HuH-7.5 (cell line): ENCODE measurements around the gene GNG14.
"Not testable (repeated sequence)": the region's sequence is repeated elsewhere in the genome, so short reads cannot be mapped to it uniquely, and the experiment has no call there.

Experiments
- DNase-seq: peaks from one replicate; pipeline ENCODE4 v3.0.0; 2011; ENCODE audit warnings: low spot score

GNG14 gene

GRCh38 chr19:12687496-12688196 is at the start of gene GNG14:
Gene GNG14 (plus strand): TSS chr19:12687998. CDS start chr19:12688049, 51 bp downstream.
- no peak for DNase-seq

- DNase-seq = no peak
Measured at GRCh38 chr19:12638611-12639182, 49.1 kb upstream of the GNG14 start.

- peak; percentile 92 for DNase-seq
Measured at GRCh38 chr19:12639901-12640613, 47.7 kb upstream of the GNG14 start.

- DNase-seq = no peak
Measured at GRCh38 chr19:12641456-12641855, 46.3 kb upstream of the GNG14 start.

- no peak for DNase-seq
Measured at GRCh38 chr19:12642506-12642905, 45.3 kb upstream of the GNG14 start.

- not testable (repeated sequence) for DNase-seq
Measured at GRCh38 chr19:12643716-12644115, 44.1 kb upstream of the GNG14 start.

- no peak for DNase-seq
Measured at GRCh38 chr19:12646551-12646950, 41.2 kb upstream of the GNG14 start.

- DNase-seq = no peak
Measured at GRCh38 chr19:12647047-12647446, 40.8 kb upstream of the GNG14 start.

- no peak for DNase-seq
Measured at GRCh38 chr19:12647490-12648071, 40.2 kb upstream of the GNG14 start.

GRCh38 chr19:12648088-12648487 is 39.7 kb upstream of the GNG14 start:
- DNase-seq = no peak

- no peak for DNase-seq
Measured at GRCh38 chr19:12649941-12650340, 37.9 kb upstream of the GNG14 start.

- DNase-seq = no peak
Measured at GRCh38 chr19:12652219-12652618, 35.6 kb upstream of the GNG14 start.

GRCh38 chr19:12655546-12655945 is 32.3 kb upstream of the GNG14 start:
- no peak for DNase-seq

- no peak for DNase-seq
Measured at GRCh38 chr19:12656899-12657571, 30.8 kb upstream of the GNG14 start.

- DNase-seq = no peak
Measured at GRCh38 chr19:12657966-12658365, 29.8 kb upstream of the GNG14 start.

GRCh38 chr19:12660980-12661379 is 26.8 kb upstream of the GNG14 start:
- no peak for DNase-seq

GRCh38 chr19:12664406-12665280 is 23.2 kb upstream of the GNG14 start:
- DNase-seq = no peak

GRCh38 chr19:12665281-12665573 is 22.6 kb upstream of the GNG14 start:
- no peak for DNase-seq

GRCh38 chr19:12665671-12666264 is 22.0 kb upstream of the GNG14 start:
- no peak for DNase-seq

- peak; percentile 98 for DNase-seq
Measured at GRCh38 chr19:12666265-12667048, 21.3 kb upstream of the GNG14 start, which contains the start of the genes MAN2B1 and WDR83. Gene MAN2B1 (minus strand): TSS chr19:12666742. CDS start chr19:12666701, 41 bp downstream. Gene WDR83 (plus strand): TSS chr19:12666807. CDS start chr19:12669791, 2,984 bp downstream.
